Neuronal stem cell (in vitro differentiated cells): Measurements from ENCODE around the gene TRIM7.
A peak's percentile ranks its signal among the peaks of the same experiment; 100 is the strongest.
"Not testable (repeated sequence)": the region's sequence is repeated elsewhere in the genome, so short reads cannot be mapped to it uniquely, and the experiment has no call there.

Experiments used
- DNase-seq: peaks from one replicate; pipeline ENCODE4 v3.0.0-alpha.2; 2013; ENCODE audit warnings: low spot score
- H2AFZ ChIP-seq: one replicate; pipeline ENCODE4 v1.6.1; 2013; ENCODE audit warnings: mild to moderate bottlenecking, low read length, inconsistent platforms
- H2AK5ac ChIP-seq: 2 replicates; pipeline ENCODE4 v1.6.1; 2013; ENCODE audit warnings: low read depth, mild to moderate bottlenecking, inconsistent platforms, low read length, moderate library complexity, mixed read lengths
- H2BK120ac ChIP-seq: 2 replicates; pipeline ENCODE4 v1.6.1; 2013; ENCODE audit warnings: low read depth, mild to moderate bottlenecking, inconsistent platforms, low read length, moderate library complexity, mixed read lengths
- H2BK12ac ChIP-seq: one replicate; pipeline ENCODE4 v1.6.1; 2013; ENCODE audit warnings: low read length, inconsistent platforms
- H2BK15ac ChIP-seq: 2 replicates; pipeline ENCODE4 v1.6.1; 2013; ENCODE audit warnings: mild to moderate bottlenecking, low read length, inconsistent platforms, mixed read lengths
- H2BK5ac ChIP-seq: one replicate; pipeline ENCODE4 v1.6.1; 2013; ENCODE audit warnings: inconsistent platforms, mild to moderate bottlenecking, low read length, moderate library complexity
- H3K14ac ChIP-seq: one replicate; pipeline ENCODE4 v1.6.1; 2013; ENCODE audit warnings: low read length, inconsistent platforms
- H3K18ac ChIP-seq: 2 replicates; pipeline ENCODE4 v1.6.1; 2013; ENCODE audit warnings: low read length, inconsistent platforms
- H3K23ac ChIP-seq: 2 replicates; pipeline ENCODE4 v1.6.1; 2013; ENCODE audit warnings: low read depth, mild to moderate bottlenecking, mixed read lengths, low read length, inconsistent platforms; ENCODE audit not compliant: poor library complexity
- H3K27ac ChIP-seq: replicated peaks from 3 replicates; pipeline ENCODE4 v1.5.1; 2013; ENCODE audit warnings: low read length, inconsistent platforms
- H3K27me3 ChIP-seq, 3 experiments: 2 replicates each; pipeline ENCODE4 v1.6.1; 2013; ENCODE audit warnings: low read length in 3 of 3, mild to moderate bottlenecking in 2 of 3, inconsistent platforms in 1 of 3, low read depth in 1 of 3, mixed read lengths in 1 of 3, moderate library complexity in 1 of 3; ENCODE audit not compliant: control insufficient read depth in 3 of 3, insufficient read depth in 3 of 3
- H3K36me3 ChIP-seq, 2 donors: replicated peaks in 1 of 2; 2 replicates each; pipeline ENCODE4 v1.6.1; 2013; ENCODE audit warnings: low read length in 2 of 2; ENCODE audit not compliant: control insufficient read depth in 2 of 2, insufficient read depth in 2 of 2
- H3K4ac ChIP-seq: 2 replicates; pipeline ENCODE4 v1.6.1; 2013; ENCODE audit warnings: inconsistent platforms, mild to moderate bottlenecking, low read length, moderate library complexity
- H3K4me1 ChIP-seq, 2 donors: 1 replicate in 1 of 2; 2 replicates in 1 of 2; pipeline ENCODE4 v1.6.1; 2013; ENCODE audit warnings: low read length in 2 of 2, low read depth in 1 of 2; ENCODE audit not compliant: control insufficient read depth in 2 of 2, insufficient read depth in 1 of 2
- H3K4me2 ChIP-seq: one replicate; pipeline ENCODE4 v1.6.1; 2013; ENCODE audit warnings: mild to moderate bottlenecking, low read length, inconsistent platforms; ENCODE audit not compliant: insufficient read depth, poor library complexity, severe bottlenecking
- H3K4me3 ChIP-seq, 2 donors: 2 replicates each; pipeline ENCODE4 v1.5.1; 2013; ENCODE audit warnings: low read length in 2 of 2, mild to moderate bottlenecking in 2 of 2, inconsistent platforms in 1 of 2, moderate library complexity in 1 of 2
- H3K79me1 ChIP-seq: one replicate; pipeline ENCODE4 v1.6.1; 2013; ENCODE audit warnings: low read depth, mild to moderate bottlenecking, inconsistent platforms, low read length, moderate library complexity
- H3K9ac ChIP-seq: one replicate; pipeline ENCODE4 v1.6.1; 2013; ENCODE audit warnings: mild to moderate bottlenecking, low read depth, low read length, inconsistent platforms; ENCODE audit not compliant: poor library complexity
- H3K9me3 ChIP-seq, 2 donors: replicated peaks in 1 of 2; 2 replicates each; pipeline versions ENCODE3 to v1.6.1; 2013; ENCODE audit warnings: low read length in 2 of 2, mild to moderate bottlenecking in 2 of 2, inconsistent platforms in 1 of 2, low read depth in 1 of 2, mixed read lengths in 1 of 2, moderate library complexity in 1 of 2; ENCODE audit not compliant: control insufficient read depth in 2 of 2, insufficient read depth in 1 of 2
- H4K8ac ChIP-seq: one replicate; pipeline ENCODE4 v1.6.1; 2013; ENCODE audit warnings: low read depth, mild to moderate bottlenecking, inconsistent platforms, low read length, moderate library complexity
- H4K91ac ChIP-seq: one replicate; pipeline ENCODE4 v1.6.1; 2013; ENCODE audit warnings: low read length, low read depth, mild to moderate bottlenecking, inconsistent platforms; ENCODE audit not compliant: poor library complexity
- WGBS, 2 donors: extraction: QIAGEN DNeasy Blood & Tissue Kit; methylation state at CpG; one replicate each; pipeline ENCODE4 v1.1.7; 2013; ENCODE audit warnings: missing lambda C conversion rate in 2 of 2, mixed read lengths in 1 of 2; ENCODE audit not compliant: insufficient read length in 2 of 2, insufficient replicate concordance in 1 of 2; ENCODE audit errors: extremely low coverage in 2 of 2; 5-methylcytosine and 5-hydroxymethylcytosine counted together

TRIM7 gene

GRCh38 chr5:181211208-181211607 lies 6.2 kb upstream of the TRIM7 start:
- no peak overlapping the region for H3K4ac ChIP-seq
- H3K9ac ChIP-seq, result peak overlapping the region; percentile 12
- no peak overlapping the region for H2BK12ac ChIP-seq
- no peak overlapping the region for H2AK5ac ChIP-seq
- no peak overlapping the region for H2BK5ac ChIP-seq
- H3K23ac ChIP-seq, result no peak overlapping the region
- no peak overlapping the region for H2BK120ac ChIP-seq
- H2BK15ac ChIP-seq, result no peak overlapping the region
- H2AFZ ChIP-seq, result no peak overlapping the region
- H3K79me1 ChIP-seq, result no peaks in the 10 kb centered on the region
- no peak overlapping the region for H3K14ac ChIP-seq
- H3K27ac ChIP-seq, result no peak overlapping the region
- DNase-seq, result no peak
- WGBS, 2 donors, result no CpG with 5 or more reads among the region's 7 CpGs
- no peaks in the 10 kb centered on the region for H3K36me3 ChIP-seq
- no peak overlapping the region for H4K91ac ChIP-seq
- no peaks in the 10 kb centered on the region for H3K9me3 ChIP-seq
- H3K18ac ChIP-seq, result no peak overlapping the region
- H3K27me3 ChIP-seq, result peaks cover 0 to 20% (median 13%) of the 10 kb centered on the region in 3 experiments
- peaks cover 0 to 2% of the 10 kb centered on the region in 2 donors for H3K4me1 ChIP-seq
- H4K8ac ChIP-seq, result no peak overlapping the region
- H3K4me2 ChIP-seq, result no peak overlapping the region
- no peak overlapping the region for H3K4me3 ChIP-seq

GRCh38 chr5:181210698-181211097 lies 5.7 kb upstream of the TRIM7 start:
- not testable (repeated sequence) for H3K23ac ChIP-seq, H3K4ac ChIP-seq, H3K9ac ChIP-seq, H2BK15ac ChIP-seq, H4K8ac ChIP-seq, H2BK120ac ChIP-seq, H3K9me3 ChIP-seq, H2AFZ ChIP-seq, H3K79me1 ChIP-seq, H3K18ac ChIP-seq, H2BK12ac ChIP-seq, H3K14ac ChIP-seq, H2BK5ac ChIP-seq, H3K27ac ChIP-seq, H3K4me1 ChIP-seq, H3K36me3 ChIP-seq, H3K4me3 ChIP-seq, H4K91ac ChIP-seq, H3K4me2 ChIP-seq, DNase-seq, H2AK5ac ChIP-seq
- WGBS, 2 donors, result no CpG with 5 or more reads among the region's 17 CpGs
- peaks cover 0 to 20% (median 14%) of the 10 kb centered on the region in 3 experiments for H3K27me3 ChIP-seq

GRCh38 chr5:181210148-181210547 lies 5.2 kb upstream of the TRIM7 start:
- not testable (repeated sequence) for H3K14ac ChIP-seq, H3K9me3 ChIP-seq, H3K4me1 ChIP-seq, H4K8ac ChIP-seq, H3K4me3 ChIP-seq, H2BK12ac ChIP-seq, H3K18ac ChIP-seq, H3K79me1 ChIP-seq, H3K36me3 ChIP-seq, H3K9ac ChIP-seq, H2AFZ ChIP-seq, H2BK15ac ChIP-seq, DNase-seq, H3K23ac ChIP-seq, H2BK120ac ChIP-seq, H3K27ac ChIP-seq, H4K91ac ChIP-seq, H3K4ac ChIP-seq, H3K4me2 ChIP-seq, H2AK5ac ChIP-seq, H2BK5ac ChIP-seq
- no CpG with 5 or more reads among the region's 11 CpGs for WGBS, 2 donors
- H3K27me3 ChIP-seq, result peaks cover 3 to 23% (median 20%) of the 10 kb centered on the region in 3 experiments

GRCh38 chr5:181209006-181209405 lies 4.0 kb upstream of the TRIM7 start:
- H2AFZ ChIP-seq, H3K4me3 ChIP-seq: not testable (repeated sequence)

More at GRCh38 chr5:181209006-181209405, 4.0 kb upstream of the TRIM7 start:
- not testable (repeated sequence) for DNase-seq, H3K9ac ChIP-seq, H3K23ac ChIP-seq, H3K9me3 ChIP-seq, H2BK5ac ChIP-seq, H3K14ac ChIP-seq, H2BK15ac ChIP-seq, H2BK120ac ChIP-seq, H2AK5ac ChIP-seq, H2BK12ac ChIP-seq, H3K4me2 ChIP-seq, H3K27ac ChIP-seq, H3K36me3 ChIP-seq, H3K79me1 ChIP-seq, H3K4ac ChIP-seq, H3K4me1 ChIP-seq, H4K8ac ChIP-seq, H3K18ac ChIP-seq, H4K91ac ChIP-seq
- H3K27me3 ChIP-seq, result peaks cover 13 to 34% (median 31%) of the 10 kb centered on the region in 3 experiments
- WGBS, 2 donors, result no CpG with 5 or more reads among the region's 24 CpGs
